ENCODE results near the gene RAPGEF1.

RAPGEF1 gene

DNA sequence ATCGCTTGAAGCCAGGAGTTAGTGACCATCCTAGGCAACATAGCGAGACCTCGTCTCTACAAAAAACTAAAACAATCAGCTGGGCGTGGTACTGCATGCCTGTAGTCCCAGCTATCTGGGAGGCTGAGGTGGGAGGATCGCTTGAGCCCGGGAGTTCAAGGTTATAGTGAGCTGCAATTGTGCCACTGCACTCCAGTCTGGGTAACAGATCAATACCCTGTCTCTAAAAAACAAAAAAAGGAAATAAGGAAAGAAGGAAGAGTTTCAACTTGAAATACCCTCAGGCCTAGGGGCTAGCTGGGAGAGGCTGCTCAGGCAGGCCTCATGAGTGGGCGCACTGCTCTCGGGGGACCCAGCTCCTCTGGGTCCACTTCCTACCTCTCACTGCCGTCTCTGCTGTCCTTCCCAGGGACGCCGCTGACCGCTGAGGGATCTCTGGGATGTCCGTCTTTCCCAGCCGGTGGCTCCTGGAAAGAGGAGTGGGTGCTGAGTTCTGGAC lies 138.1 kb downstream of the RAPGEF1 start:
- no peaks in the 10 kb centered on the region for H3K4me1 ChIP-seq (ENCODE audit: control insufficient read depth, insufficient read depth, low read length)
- H3K4me3 ChIP-seq (ENCODE audit: low read depth, low read length): no peak overlapping the region
- peaks cover 4 to 46% of the 10 kb centered on the region in 2 experiments; a peak in 2 of 3 replicates for H3K36me3 ChIP-seq (ENCODE audit: control insufficient read depth in 2 of 2, insufficient read depth in 1 of 2, low read length in 2 of 2)
- ChIA-PET CTCF (interaction anchor here (0.5 to 2.4 kb wide), 5 partner anchors 11 to 224 kb away, joined by 3 to 19 read pairs (median 3); partner anchors contain the start of gene RAPGEF1), POLR2A (interaction anchor here (0.7 kb wide), 1 partner anchor 32 kb away, joined by 3 read pairs; no protein-coding TSS in a partner anchor)
- no peaks in the 10 kb centered on the region for H3K9me3 ChIP-seq (ENCODE audit: control insufficient read depth, insufficient read depth, low read depth, low read length)
- no peak for TF ChIP-seq ZXDB (tag by site-specific recombination; IDR thresholded peaks at IDR 0.05)
- TF ChIP-seq, protein P1, sequence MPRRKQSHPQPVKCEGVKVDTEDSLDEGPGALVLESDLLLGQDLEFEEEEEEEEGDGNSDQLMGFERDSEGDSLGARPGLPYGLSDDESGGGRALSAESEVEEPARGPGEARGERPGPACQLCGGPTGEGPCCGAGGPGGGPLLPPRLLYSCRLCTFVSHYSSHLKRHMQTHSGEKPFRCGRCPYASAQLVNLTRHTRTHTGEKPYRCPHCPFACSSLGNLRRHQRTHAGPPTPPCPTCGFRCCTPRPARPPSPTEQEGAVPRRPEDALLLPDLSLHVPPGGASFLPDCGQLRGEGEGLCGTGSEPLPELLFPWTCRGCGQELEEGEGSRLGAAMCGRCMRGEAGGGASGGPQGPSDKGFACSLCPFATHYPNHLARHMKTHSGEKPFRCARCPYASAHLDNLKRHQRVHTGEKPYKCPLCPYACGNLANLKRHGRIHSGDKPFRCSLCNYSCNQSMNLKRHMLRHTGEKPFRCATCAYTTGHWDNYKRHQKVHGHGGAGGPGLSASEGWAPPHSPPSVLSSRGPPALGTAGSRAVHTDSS (tag by site-specific recombination; IDR thresholded peaks at IDR 0.05): no peak
- TF ChIP-seq, protein P2, sequence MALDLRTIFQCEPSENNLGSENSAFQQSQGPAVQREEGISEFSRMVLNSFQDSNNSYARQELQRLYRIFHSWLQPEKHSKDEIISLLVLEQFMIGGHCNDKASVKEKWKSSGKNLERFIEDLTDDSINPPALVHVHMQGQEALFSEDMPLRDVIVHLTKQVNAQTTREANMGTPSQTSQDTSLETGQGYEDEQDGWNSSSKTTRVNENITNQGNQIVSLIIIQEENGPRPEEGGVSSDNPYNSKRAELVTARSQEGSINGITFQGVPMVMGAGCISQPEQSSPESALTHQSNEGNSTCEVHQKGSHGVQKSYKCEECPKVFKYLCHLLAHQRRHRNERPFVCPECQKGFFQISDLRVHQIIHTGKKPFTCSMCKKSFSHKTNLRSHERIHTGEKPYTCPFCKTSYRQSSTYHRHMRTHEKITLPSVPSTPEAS (tag by site-specific recombination; IDR thresholded peaks at IDR 0.05): no peak
- no peak for TF ChIP-seq ZNF843 (tag by site-specific recombination; IDR thresholded peaks at IDR 0.05)
- no peak for TF ChIP-seq ZNF335 (tag by site-specific recombination; conservative IDR thresholded peaks at IDR 0.05)
- no peak for TF ChIP-seq ZNF677 (tag by site-specific recombination; IDR thresholded peaks at IDR 0.05)
- TF ChIP-seq ZNF404 (tag by site-specific recombination; IDR thresholded peaks at IDR 0.05): no peak
- TF ChIP-seq, protein P3, sequence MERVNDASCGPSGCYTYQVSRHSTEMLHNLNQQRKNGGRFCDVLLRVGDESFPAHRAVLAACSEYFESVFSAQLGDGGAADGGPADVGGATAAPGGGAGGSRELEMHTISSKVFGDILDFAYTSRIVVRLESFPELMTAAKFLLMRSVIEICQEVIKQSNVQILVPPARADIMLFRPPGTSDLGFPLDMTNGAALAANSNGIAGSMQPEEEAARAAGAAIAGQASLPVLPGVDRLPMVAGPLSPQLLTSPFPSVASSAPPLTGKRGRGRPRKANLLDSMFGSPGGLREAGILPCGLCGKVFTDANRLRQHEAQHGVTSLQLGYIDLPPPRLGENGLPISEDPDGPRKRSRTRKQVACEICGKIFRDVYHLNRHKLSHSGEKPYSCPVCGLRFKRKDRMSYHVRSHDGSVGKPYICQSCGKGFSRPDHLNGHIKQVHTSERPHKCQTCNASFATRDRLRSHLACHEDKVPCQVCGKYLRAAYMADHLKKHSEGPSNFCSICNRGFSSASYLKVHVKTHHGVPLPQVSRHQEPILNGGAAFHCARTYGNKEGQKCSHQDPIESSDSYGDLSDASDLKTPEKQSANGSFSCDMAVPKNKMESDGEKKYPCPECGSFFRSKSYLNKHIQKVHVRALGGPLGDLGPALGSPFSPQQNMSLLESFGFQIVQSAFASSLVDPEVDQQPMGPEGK (tag by site-specific recombination; IDR thresholded peaks at IDR 0.05): no peak
- TF ChIP-seq MZF1 (tag by site-specific recombination; IDR thresholded peaks at IDR 0.05; ENCODE audit: borderline replicate concordance): no peak
- no peak for TF ChIP-seq ZNF792 (tag by site-specific recombination; IDR thresholded peaks at IDR 0.05)
- no peak for TF ChIP-seq ZNF660 (tag by site-specific recombination; IDR thresholded peaks at IDR 0.05)
- TF ChIP-seq, protein P4, sequence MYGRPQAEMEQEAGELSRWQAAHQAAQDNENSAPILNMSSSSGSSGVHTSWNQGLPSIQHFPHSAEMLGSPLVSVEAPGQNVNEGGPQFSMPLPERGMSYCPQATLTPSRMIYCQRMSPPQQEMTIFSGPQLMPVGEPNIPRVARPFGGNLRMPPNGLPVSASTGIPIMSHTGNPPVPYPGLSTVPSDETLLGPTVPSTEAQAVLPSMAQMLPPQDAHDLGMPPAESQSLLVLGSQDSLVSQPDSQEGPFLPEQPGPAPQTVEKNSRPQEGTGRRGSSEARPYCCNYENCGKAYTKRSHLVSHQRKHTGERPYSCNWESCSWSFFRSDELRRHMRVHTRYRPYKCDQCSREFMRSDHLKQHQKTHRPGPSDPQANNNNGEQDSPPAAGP (tag by site-specific recombination; IDR thresholded peaks at IDR 0.05): no peak
- no peak for TF ChIP-seq ZNF2 (tag by site-specific recombination; IDR thresholded peaks at IDR 0.05)
- TF ChIP-seq ZNF324 (tag by site-specific recombination; IDR thresholded peaks at IDR 0.05): no peak
- no peak for TF ChIP-seq ZNF354C (tag by site-specific recombination; IDR thresholded peaks at IDR 0.05; ENCODE audit: borderline replicate concordance, low read depth)
- no peak for TF ChIP-seq ZBTB21 (tag by site-specific recombination; IDR thresholded peaks at IDR 0.05)
- no peak overlapping the region for H3K27ac ChIP-seq (ENCODE audit: extremely low read depth, low read depth, low read length)

DNA sequence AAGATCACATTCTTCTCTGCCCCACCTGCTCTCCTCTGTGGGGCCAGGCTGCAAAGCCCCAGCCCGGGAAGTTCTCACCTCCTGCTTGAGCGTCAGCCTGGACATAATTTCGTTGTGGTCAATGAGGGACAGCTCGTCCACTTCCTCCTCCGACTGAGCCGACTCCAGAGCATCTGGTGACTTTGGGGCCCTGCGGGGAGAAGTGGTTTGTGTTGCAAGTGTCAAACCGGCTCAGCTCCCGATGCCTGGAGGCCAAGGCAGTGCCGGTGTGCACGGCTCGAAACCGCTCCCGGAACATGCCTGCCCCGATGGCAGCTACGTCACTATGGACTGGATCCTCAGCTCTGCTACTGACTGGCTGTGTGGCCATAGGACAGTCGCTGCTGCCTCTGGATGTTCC lies 141.8 kb downstream of the RAPGEF1 start:
- H3K4me1 ChIP-seq (ENCODE audit: control insufficient read depth, insufficient read depth, low read length): no peaks in the 10 kb centered on the region
- TF ChIP-seq IKZF3 (tag by site-specific recombination; IDR thresholded peaks at IDR 0.05) (no peak), ZNF623 (tag by site-specific recombination; IDR thresholded peaks at IDR 0.05) (no peak), ZNF404 (tag by site-specific recombination; IDR thresholded peaks at IDR 0.05) (no peak), ZNF785 (tag by site-specific recombination; IDR thresholded peaks at IDR 0.05) (no peak), HOXC10 (CRISPR knock-in tag; IDR thresholded peaks at IDR 0.05) (no peak), ZNF561 (tag by site-specific recombination; IDR thresholded peaks at IDR 0.05; ENCODE audit: borderline replicate concordance) (no peak), HOXA7 (CRISPR knock-in tag; IDR thresholded peaks at IDR 0.05; ENCODE audit: borderline replicate concordance) (no peak)
- TF ChIP-seq, protein P1 (tag by site-specific recombination; IDR thresholded peaks at IDR 0.05): no peak
- no peak overlapping the region for H3K27ac ChIP-seq (ENCODE audit: extremely low read depth, low read depth, low read length)
- POLR2A ChIA-PET: interaction anchor here (0.7 kb wide), 1 partner anchor 233 kb away, joined by 5 read pairs; no protein-coding TSS in a partner anchor
- H3K36me3 ChIP-seq (ENCODE audit: control insufficient read depth in 2 of 2, insufficient read depth in 1 of 2, low read length in 2 of 2): peaks cover 4 to 58% of the 10 kb centered on the region in 2 experiments; a peak in 2 of 3 replicates
- no peak overlapping the region for H3K4me3 ChIP-seq (ENCODE audit: low read depth, low read length)
- H3K9me3 ChIP-seq (ENCODE audit: control insufficient read depth, insufficient read depth, low read depth, low read length): no peaks in the 10 kb centered on the region
- CTCF ChIA-PET: interaction anchor here (1.0 to 1.6 kb wide), 3 partner anchors 14 to 148 kb away, joined by 3 to 7 read pairs (median 6); partner anchors contain the start of gene RAPGEF1
